Heart left ventricle (tissue), 16 donors: Measurements from ENCODE around the gene C10orf62. TPM values are rescaled to one million over a fixed set of nuclear protein-coding genes. Genes with fewer than 3 reads are reported as not detected.

ENCODE experiments used
- ATAC-seq, 4 donors: fragments of 200-7000 bp; cut with Tn5 transposase; one replicate each; pipeline ENCODE4 v1.9.1; 2020 to 2022; ENCODE audit warnings: moderate library complexity in 4 of 4, mild to moderate bottlenecking in 3 of 4, moderate number of reproducible peaks in 1 of 4
- DNase-seq, 5 donors: peaks; one replicate each; pipeline ENCODE4 v3.0.0-alpha.2; 2020
- H3K27ac ChIP-seq, 12 donors: fragments of 200-600 bp; sonication (generic) in 4 of 12; one replicate each; pipeline versions ENCODE4 v1.5.0 to v1.8.0; 2016 to 2022; ENCODE audit warnings: mild to moderate bottlenecking in 2 of 12
- H3K27me3 ChIP-seq, 9 donors: fragments of 200-600 bp; sonication (generic) in 2 of 9; one replicate each; pipeline versions ENCODE4 v1.5.1 to v1.8.0; 2016 to 2022; ENCODE audit warnings: mild to moderate bottlenecking in 3 of 9
- H3K36me3 ChIP-seq, 9 donors: fragments of 200-600 bp; sonication (generic) in 2 of 9; one replicate each; pipeline versions ENCODE4 v1.5.0 to v1.8.0; 2018 to 2022; ENCODE audit warnings: mild to moderate bottlenecking in 2 of 9
- H3K4me1 ChIP-seq, 12 donors: fragments of 200-600 bp; sonication (generic) in 4 of 12; one replicate each; pipeline versions ENCODE4 v1.5.0 to v1.8.0; 2016 to 2022; ENCODE audit warnings: mild to moderate bottlenecking in 3 of 12
- H3K4me3 ChIP-seq, 12 donors: fragments of 200-600 bp; sonication (generic) in 4 of 12; one replicate each; pipeline versions ENCODE4 v1.5.0 to v1.8.0; 2017 to 2022; ENCODE audit warnings: mild to moderate bottlenecking in 9 of 12, moderate library complexity in 4 of 12
- H3K9me3 ChIP-seq, 12 donors: fragments of 200-600 bp; sonication (generic) in 4 of 12; one replicate each; pipeline versions ENCODE4 v1.5.0 to v1.8.0; 2016 to 2022; ENCODE audit warnings: mild to moderate bottlenecking in 1 of 12
- POLR2A ChIP-seq, 2 donors: fragments of 450-650 bp; IDR thresholded peaks; one replicate each; pipeline ENCODE4 v1.6.1; 2017; ENCODE audit warnings: antibody characterized with exemption in 2 of 2, mild to moderate bottlenecking in 2 of 2, moderate library complexity in 2 of 2
- WGBS, 4 donors: extraction: QIAGEN DNeasy Blood & Tissue Kit in 2 of 4; methylation state at CpG; one replicate each; pipeline versions ENCODE4 v1.1.5 to v1.1.7; 2013 to 2018; 5-methylcytosine and 5-hydroxymethylcytosine counted together
- intact Hi-C, 10 donors: fragments of 100-400 bp; cut with DNase I; formaldehyde crosslinking; loops; one replicate each; pipeline versions ENCODE4 v1.11.1 to v1.14.2; 2022
- polyA plus RNA-seq, 2 donors: library from polyadenylated mRNA; stranded (reverse); fragments of 200-250 nt; gene quantifications; one replicate each; pipeline ENCODE4 v1.2.3, GENCODE V29; 2013
- total RNA-seq, 9 donors: library from RNA; depleted of rRNA in 2 of 9; stranded (reverse); fragments of >200 nt in 2 of 9; fragmentation: NEBNext Ultra II Directional in 3 of 9; extraction: Animal tissue kit (Norgen Biotek cat#: 25700) in 3 of 9; gene quantifications; one replicate each; pipeline versions ENCODE4 v1.1.0 to v1.2.4, GENCODE V29; 2016 to 2023
- TF ChIP-seq, protein P1 (sequence below), 12 donors: fragments of 200-600 bp; sonication (generic) in 4 of 12; IDR thresholded peaks; one replicate each; pipeline versions ENCODE4 v1.5.0 to v1.8.0; 2018 to 2022; ENCODE audit warnings: antibody characterized with exemption in 12 of 12, mild to moderate bottlenecking in 5 of 12
- donor health status: ischemic (EF 13 %, LVEDD 7.1; RV severe dilation, severe dysfunction).
- donor health status: healthy with polysubstance abuse.
- donor health status: DM: no; HTN: yes; CAD: no.
- donor health status: DM: no; HTN: no; CAD: no.
- donor health status: ischemic (EF 25% LVEDD 6.9; RV normal size, moderate dysfunction).
- donor health status: ischemic (EF 25% LVEDD 5.7; RV mildly dilated, moderate dysfunction).
- donor health status: healthy.
- donor health status: DM: yes; HTN: yes; CAD: no.
- donor health status: ischemic (EF 35%, LVEDD 5.7; RV mildly dilated, moderate dysfunction).
- donor health status: nonischemic (EF 11% LVEDD 7.7; RV severe dilation, severe dysfunction).
- donor health status: DM: yes; HTN: yes; CAD: no.
- donor health status: PGD.
- donor health status: ischemic (EF 29% LVEDD 5.4; RV normal size, mild dysfunction).
- donor health status: nonischemic (EF 23%, LVEDD 6.1; RV moderate dilation, normal function).

Gene C10orf62
- total and polyA plus RNA-seq, 11 donors: 0.24 to 2.1 (median 0.65) TPM

DNA sequence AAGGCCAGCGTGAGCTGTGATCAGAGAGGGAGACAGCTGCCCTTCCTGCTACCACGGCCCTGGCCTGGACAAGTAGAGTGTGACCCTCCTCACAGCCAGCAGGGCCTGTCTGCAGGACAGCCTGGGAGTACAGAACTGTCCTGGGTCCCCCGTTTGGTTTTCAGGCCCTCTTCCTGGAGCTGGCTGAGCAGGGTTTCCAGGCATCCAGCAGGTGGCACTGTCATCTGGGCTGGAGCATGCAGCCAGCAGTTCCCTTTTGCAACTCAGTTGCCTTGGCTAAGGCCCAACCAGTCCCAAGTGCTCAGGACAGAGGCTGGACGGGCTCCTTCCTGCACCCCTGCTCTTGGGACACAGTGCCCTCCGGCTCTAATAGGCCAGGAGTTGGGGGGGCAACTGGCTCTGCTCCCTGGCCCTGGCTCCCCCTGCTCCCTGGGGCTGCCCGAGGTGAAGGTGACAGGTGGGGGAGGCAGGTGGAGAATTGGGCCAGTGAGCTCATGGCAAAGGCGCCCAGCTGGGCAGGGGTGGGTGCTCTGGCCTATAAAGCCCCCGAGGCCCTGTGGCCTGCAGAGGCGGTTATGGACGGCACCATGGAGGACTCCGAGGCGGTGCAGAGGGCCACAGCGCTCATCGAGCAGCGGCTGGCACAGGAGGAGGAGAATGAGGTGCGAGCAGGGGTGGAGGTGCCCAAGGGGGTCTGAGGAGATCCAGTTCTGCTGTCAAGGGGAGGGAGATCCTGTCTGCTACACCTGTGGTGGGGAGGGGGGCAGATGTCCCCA lies 17.1 kb upstream of the C10orf62 start, which contains the start of gene ANKRD2:
TSS of gene ANKRD2 (plus strand) at position 566 of the 776 bp plus-strand sequence. CDS start at position 576, 10 bp downstream.
- Histone ChIP-seq H3K4me1 (peaks cover 0 to 50% (median 24%) of the 10 kb centered on the region in 12 donors), H3K27me3 (no peaks in the 10 kb centered on the region), H3K27ac (peak within 1 kb of the TSS; percentile 71 to 95 (median 88)), H3K36me3 (peaks cover 0 to 36% (median 32%) of the 10 kb centered on the region in 9 donors), H3K9me3 (no peaks in the 10 kb centered on the region), H3K4me3 (peak within 1 kb of the TSS in 9 of 12 donors; percentile 13 to 43 (median 36))
- WGBS, 4 donors: 62 to 66% (median 65%) methylated on average over 13 to 16 of the region's 16 CpGs
- ATAC-seq (peak; percentile 64 to 76 (median 72)), DNase-seq (peak; percentile 82 to 92 (median 87))
- no peak for TF ChIP-seq POLR2A (IDR thresholded peaks at IDR 0.05)
- TF ChIP-seq, protein P1, sequence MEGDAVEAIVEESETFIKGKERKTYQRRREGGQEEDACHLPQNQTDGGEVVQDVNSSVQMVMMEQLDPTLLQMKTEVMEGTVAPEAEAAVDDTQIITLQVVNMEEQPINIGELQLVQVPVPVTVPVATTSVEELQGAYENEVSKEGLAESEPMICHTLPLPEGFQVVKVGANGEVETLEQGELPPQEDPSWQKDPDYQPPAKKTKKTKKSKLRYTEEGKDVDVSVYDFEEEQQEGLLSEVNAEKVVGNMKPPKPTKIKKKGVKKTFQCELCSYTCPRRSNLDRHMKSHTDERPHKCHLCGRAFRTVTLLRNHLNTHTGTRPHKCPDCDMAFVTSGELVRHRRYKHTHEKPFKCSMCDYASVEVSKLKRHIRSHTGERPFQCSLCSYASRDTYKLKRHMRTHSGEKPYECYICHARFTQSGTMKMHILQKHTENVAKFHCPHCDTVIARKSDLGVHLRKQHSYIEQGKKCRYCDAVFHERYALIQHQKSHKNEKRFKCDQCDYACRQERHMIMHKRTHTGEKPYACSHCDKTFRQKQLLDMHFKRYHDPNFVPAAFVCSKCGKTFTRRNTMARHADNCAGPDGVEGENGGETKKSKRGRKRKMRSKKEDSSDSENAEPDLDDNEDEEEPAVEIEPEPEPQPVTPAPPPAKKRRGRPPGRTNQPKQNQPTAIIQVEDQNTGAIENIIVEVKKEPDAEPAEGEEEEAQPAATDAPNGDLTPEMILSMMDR (IDR thresholded peaks at IDR 0.05): peak; percentile 69 to 85 (median 80)
- intact Hi-C loops: loop anchor here in 9 of 10 donors (1.0 to 5.0 kb wide), 5 partner anchors 38 to 160 kb away; no protein-coding TSS in a partner anchor

- peaks cover 0 to 34% (median 30%) of the 10 kb centered on the region in 9 donors for H3K36me3 ChIP-seq
- no peaks in the 10 kb centered on the region for H3K27me3 ChIP-seq
- peak overlapping the region; percentile 64 to 95 (median 88) for H3K27ac ChIP-seq
- no peak for TF ChIP-seq POLR2A (IDR thresholded peaks at IDR 0.05)
- TF ChIP-seq, protein P1 (IDR thresholded peaks at IDR 0.05): no peak
- intact Hi-C loops: loop anchor here in 8 of 10 donors (2.0 to 5.0 kb wide), 4 partner anchors 38 to 159 kb away; no protein-coding TSS in a partner anchor
- WGBS, 4 donors: 71 to 91% (median 86%) methylated on average over 2 of the region's 2 CpGs
- peak in 3 of 4 donors; percentile 2 to 29 (median 26) for ATAC-seq
- peaks cover 0 to 50% (median 24%) of the 10 kb centered on the region in 12 donors for H3K4me1 ChIP-seq
- DNase-seq: peak in 1 of 5 donors; percentile 58
- H3K9me3 ChIP-seq: no peaks in the 10 kb centered on the region
- peak overlapping the region in 8 of 12 donors; percentile 20 to 43 (median 37) for H3K4me3 ChIP-seq
Measured at GRCh38 chr10:97573021-97573420, 16.5 kb upstream of the C10orf62 start.

DNA sequence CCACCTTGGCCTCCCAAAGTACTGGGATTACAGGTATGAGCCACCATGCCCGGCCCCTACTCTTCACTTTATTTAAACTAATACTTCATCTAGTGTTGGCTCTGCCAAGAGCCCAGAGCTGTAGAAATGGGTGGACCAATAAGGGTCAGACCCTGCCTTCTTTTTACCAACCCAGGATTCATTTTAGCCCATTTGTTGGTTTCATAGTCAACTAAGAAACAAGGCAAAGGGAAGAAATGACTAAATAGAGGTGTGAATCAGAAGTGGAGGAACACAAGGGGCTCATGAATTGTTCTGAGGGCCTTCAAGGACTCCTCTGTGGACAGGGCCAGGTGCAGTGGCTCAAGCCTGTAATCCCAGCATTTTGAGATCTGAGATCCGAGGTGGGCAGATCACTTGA lies 15.8 kb upstream of the C10orf62 start:
- WGBS, 4 donors: 65 to 83% (median 77%) methylated on average over 2 of the region's 2 CpGs
- TF ChIP-seq POLR2A (IDR thresholded peaks at IDR 0.05): no peak
- Histone ChIP-seq H3K27me3 (no peaks in the 10 kb centered on the region), H3K9me3 (no peaks in the 10 kb centered on the region), H3K36me3 (peaks cover 0 to 28% (median 23%) of the 10 kb centered on the region in 9 donors), H3K4me3 (peak overlapping the region in 7 of 12 donors; percentile 13 to 43 (median 38)), H3K27ac (peak overlapping the region; percentile 71 to 95 (median 88)), H3K4me1 (peaks cover 0 to 50% (median 24%) of the 10 kb centered on the region in 12 donors)
- no peak for DNase-seq
- no peak for ATAC-seq
- intact Hi-C loops: loop anchor here in 9 of 10 donors (1.0 to 5.0 kb wide), 6 partner anchors 23 to 159 kb away; no protein-coding TSS in a partner anchor

DNA sequence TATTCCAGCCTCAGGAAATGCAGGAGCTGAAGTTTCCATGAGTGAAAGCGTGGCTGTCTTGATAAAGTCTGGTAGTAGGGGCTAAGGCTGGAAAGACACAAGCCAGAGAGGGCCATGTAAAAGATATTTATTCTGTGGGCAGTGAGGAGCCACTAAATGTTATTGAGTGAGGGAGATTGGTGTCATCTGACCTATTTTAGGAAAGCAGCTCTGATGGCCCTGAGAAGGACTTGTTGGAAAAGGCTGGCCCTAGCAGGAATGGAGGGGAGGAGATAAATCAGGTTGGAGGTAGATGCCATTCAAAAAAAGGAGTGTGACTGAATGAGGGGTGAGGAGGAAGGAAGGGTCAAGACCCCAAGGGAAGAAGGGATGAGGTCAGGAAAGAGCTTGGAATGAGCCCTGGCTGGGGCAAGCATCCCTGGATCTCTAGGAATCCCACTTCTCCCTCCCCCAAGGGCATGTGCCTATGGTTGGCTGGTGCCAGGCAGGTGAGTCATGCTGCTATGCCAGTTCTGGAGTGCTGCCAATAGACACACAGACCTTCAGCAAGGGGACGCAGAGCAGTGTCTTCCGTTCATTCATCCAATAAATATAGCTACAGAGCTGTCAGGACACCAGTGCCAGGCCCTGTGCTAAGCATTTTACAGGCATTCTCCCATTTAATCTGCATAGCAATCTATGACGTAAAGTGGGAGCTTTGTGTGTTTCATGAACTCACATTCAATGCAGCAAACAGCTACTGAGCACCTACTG lies 15.0 kb upstream of the C10orf62 start:
- Histone ChIP-seq H3K9me3 (no peaks in the 10 kb centered on the region), H3K4me1 (peaks cover 0 to 50% (median 24%) of the 10 kb centered on the region in 12 donors), H3K4me3 (peak overlapping the region in 4 of 12 donors; percentile 38 to 43 (median 41)), H3K36me3 (peaks cover 0 to 20% (median 14%) of the 10 kb centered on the region in 9 donors), H3K27me3 (no peaks in the 10 kb centered on the region), H3K27ac (peak overlapping the region; percentile 71 to 95 (median 88))
- intact Hi-C loops: loop anchor here in 5 of 10 donors (1.0 to 5.0 kb wide), 4 partner anchors 22 to 158 kb away; no protein-coding TSS in a partner anchor
- ATAC-seq (peak; percentile 65 to 75 (median 71)), DNase-seq (peak; percentile 74 to 88 (median 78))
- TF ChIP-seq, protein P1 (IDR thresholded peaks at IDR 0.05): no peak
- peak in 1 of 2 donors; percentile 13 for TF ChIP-seq POLR2A (IDR thresholded peaks at IDR 0.05)
- WGBS, 4 donors: 38 to 49% (median 42%) methylated on average over 4 of the region's 4 CpGs
